Measurements from ENCODE around the gene ENPP7. TPM values are rescaled to one million over a fixed set of nuclear protein-coding genes. Genes with fewer than 3 reads are reported as not detected.
A peak's percentile ranks its signal among the peaks of the same experiment; 100 is the strongest.

ENPP7 gene
- total and polyA plus RNA-seq, 2 donors from 2014 or later: 0.94 to 3.7 TPM

DNA sequence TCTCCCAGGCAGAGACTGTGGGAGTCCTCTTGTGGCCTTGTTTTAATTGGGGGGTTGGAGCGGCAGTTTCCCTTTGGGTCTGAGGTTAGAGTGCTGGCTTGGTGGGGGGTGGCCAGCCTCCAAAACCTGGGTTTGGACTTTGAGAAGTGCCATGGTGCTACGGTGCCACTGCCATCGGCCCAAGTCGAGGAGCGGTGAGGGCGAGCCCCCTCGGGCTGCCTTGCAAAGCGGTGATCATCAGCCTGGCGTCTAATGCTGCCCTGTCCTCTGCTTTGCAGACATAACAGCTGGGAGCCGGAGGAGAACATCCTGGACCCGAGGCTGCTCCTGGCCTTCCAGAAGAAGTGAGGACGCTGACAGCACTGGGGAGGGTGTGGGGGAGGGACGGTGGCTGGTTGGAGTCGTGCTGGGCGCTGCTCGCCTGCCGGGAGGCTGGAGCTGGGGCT is 48.4 kb downstream of the ENPP7 start:
- TF ChIP-seq, protein P1, sequence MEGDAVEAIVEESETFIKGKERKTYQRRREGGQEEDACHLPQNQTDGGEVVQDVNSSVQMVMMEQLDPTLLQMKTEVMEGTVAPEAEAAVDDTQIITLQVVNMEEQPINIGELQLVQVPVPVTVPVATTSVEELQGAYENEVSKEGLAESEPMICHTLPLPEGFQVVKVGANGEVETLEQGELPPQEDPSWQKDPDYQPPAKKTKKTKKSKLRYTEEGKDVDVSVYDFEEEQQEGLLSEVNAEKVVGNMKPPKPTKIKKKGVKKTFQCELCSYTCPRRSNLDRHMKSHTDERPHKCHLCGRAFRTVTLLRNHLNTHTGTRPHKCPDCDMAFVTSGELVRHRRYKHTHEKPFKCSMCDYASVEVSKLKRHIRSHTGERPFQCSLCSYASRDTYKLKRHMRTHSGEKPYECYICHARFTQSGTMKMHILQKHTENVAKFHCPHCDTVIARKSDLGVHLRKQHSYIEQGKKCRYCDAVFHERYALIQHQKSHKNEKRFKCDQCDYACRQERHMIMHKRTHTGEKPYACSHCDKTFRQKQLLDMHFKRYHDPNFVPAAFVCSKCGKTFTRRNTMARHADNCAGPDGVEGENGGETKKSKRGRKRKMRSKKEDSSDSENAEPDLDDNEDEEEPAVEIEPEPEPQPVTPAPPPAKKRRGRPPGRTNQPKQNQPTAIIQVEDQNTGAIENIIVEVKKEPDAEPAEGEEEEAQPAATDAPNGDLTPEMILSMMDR (IDR thresholded peaks at IDR 0.05; ENCODE audit: borderline replicate concordance, extremely low read depth, insufficient read depth): no peak
- no peaks in the 10 kb centered on the region for H3K9me3 ChIP-seq (ENCODE audit: control insufficient read depth in 2 of 3, insufficient read depth in 1 of 3, low read length in 3 of 3)
- H3K27ac ChIP-seq (ENCODE audit: low read depth in 2 of 2, low read length in 2 of 2): no peak overlapping the region
- peak; percentile 31 to 73 (median 70) for DNase-seq
- no peaks in the 10 kb centered on the region for H3K27me3 ChIP-seq (ENCODE audit: control insufficient read depth, insufficient read depth, low read length)
- FAIRE-seq: no peak
- H3K9ac ChIP-seq (ENCODE audit: low read length in 3 of 3): no peak overlapping the region
- H3K36me3 ChIP-seq (ENCODE audit: control insufficient read depth in 2 of 3, insufficient read depth in 3 of 3, low read length in 3 of 3): no peaks in the 10 kb centered on the region
- peaks cover 0 to 6% (median 2%) of the 10 kb centered on the region in 3 donors for H3K4me1 ChIP-seq (ENCODE audit: control insufficient read depth in 2 of 3, insufficient read depth in 2 of 3, low read depth in 1 of 3, low read length in 3 of 3)
- intact Hi-C loops (cut with DNase I): no loop called here
- peak overlapping the region in 1 of 3 donors; percentile 51 for H3K4me3 ChIP-seq (ENCODE audit: low read length in 3 of 3)

DNA sequence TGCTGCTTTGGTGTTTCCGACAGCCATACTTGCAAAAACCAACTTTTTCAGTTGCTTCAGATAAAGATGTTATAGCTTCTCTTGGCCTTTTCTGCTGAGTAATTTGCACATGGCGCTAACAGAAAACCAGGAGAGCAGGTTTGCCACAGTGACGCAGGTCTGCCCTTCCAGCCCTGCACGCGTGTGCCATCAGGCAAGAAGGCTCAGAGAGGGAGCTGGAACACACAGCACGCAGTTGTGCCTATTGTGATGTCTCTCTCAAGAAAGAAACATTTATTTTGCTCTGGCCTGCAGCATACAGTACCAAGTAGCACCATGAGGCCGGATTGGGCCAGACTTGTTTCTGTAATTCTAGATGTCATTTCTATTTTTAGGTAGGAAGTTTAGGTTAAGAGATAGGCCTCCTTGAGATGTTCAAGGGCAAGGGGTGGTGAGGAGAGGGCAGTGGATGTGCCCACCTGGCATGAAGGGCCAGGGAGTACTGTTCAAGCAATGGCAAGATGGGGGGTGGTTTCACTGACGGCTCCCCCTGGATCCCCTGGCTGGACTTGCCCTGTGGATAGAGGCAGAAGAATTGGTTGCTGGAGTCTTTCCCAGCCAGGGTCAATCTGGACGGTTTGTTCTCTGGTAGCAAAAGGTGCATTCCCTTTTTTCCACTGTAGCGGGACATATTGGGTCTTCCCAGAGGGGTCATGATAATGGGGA is 49.1 kb downstream of the ENPP7 start:
- Histone ChIP-seq H3K27me3 (ENCODE audit: control insufficient read depth, insufficient read depth, low read length) (no peaks in the 10 kb centered on the region), H3K9me3 (ENCODE audit: control insufficient read depth in 2 of 3, insufficient read depth in 1 of 3, low read length in 3 of 3) (no peaks in the 10 kb centered on the region), H3K36me3 (ENCODE audit: control insufficient read depth in 2 of 3, insufficient read depth in 3 of 3, low read length in 3 of 3) (no peaks in the 10 kb centered on the region), H3K4me1 (ENCODE audit: control insufficient read depth in 2 of 3, insufficient read depth in 2 of 3, low read depth in 1 of 3, low read length in 3 of 3) (peaks cover 0 to 6% (median 2%) of the 10 kb centered on the region in 3 donors), H3K4me3 (ENCODE audit: low read length in 3 of 3) (no peak overlapping the region), H3K27ac (ENCODE audit: low read depth in 2 of 2, low read length in 2 of 2) (no peak overlapping the region), H3K9ac (ENCODE audit: low read length in 3 of 3) (no peak overlapping the region)
- peak in 1 of 5 donors; percentile 32 for DNase-seq
- TF ChIP-seq, protein P1 (IDR thresholded peaks at IDR 0.05; ENCODE audit: borderline replicate concordance, extremely low read depth, insufficient read depth): no peak
- FAIRE-seq: no peak
- intact Hi-C loops (cut with DNase I): no loop called here

DNA sequence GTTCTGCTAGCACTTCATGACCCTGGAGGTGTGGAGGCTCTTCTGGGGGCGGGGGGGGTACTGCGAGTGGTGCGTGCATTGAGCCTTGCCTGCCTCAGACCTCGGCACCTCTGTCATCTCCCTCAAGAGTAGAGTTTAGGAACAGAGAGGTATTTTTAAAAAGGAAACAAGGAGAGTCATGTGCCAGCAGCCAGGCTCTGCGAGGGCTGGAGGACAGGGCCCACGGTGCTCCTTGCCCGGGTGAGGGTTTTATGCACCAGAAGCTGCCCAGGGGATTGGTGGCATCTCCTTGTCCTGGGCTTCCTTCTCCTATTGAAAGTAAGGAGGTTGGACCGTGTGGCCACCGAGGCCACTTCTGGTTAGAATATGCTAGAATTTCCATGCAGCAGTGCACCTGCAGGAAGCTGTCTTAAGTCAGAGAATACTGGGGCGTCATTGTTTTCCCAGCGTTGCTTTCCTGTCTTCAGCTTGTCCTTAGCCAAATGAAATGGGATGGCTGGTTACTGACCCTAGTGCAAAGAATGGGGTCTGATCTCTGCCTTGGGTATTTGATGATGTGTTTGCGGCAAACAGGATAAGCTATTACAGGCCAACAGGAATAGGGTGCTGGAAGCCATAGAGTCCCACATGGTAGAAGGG is 50.4 kb downstream of the ENPP7 start:
- Histone ChIP-seq H3K27ac (ENCODE audit: low read depth in 2 of 2, low read length in 2 of 2) (no peak overlapping the region), H3K27me3 (ENCODE audit: control insufficient read depth, insufficient read depth, low read length) (no peaks in the 10 kb centered on the region), H3K4me1 (ENCODE audit: control insufficient read depth in 2 of 3, insufficient read depth in 2 of 3, low read depth in 1 of 3, low read length in 3 of 3) (peaks cover 0 to 6% (median 2%) of the 10 kb centered on the region in 3 donors), H3K9me3 (ENCODE audit: control insufficient read depth in 2 of 3, insufficient read depth in 1 of 3, low read length in 3 of 3) (no peaks in the 10 kb centered on the region), H3K36me3 (ENCODE audit: control insufficient read depth in 2 of 3, insufficient read depth in 3 of 3, low read length in 3 of 3) (no peaks in the 10 kb centered on the region), H3K4me3 (ENCODE audit: low read length in 3 of 3) (no peak overlapping the region), H3K9ac (ENCODE audit: low read length in 3 of 3) (no peak overlapping the region)
- peak in 1 of 5 donors; percentile 36 for DNase-seq
- FAIRE-seq: no peak
- TF ChIP-seq, protein P1 (IDR thresholded peaks at IDR 0.05; ENCODE audit: borderline replicate concordance, extremely low read depth, insufficient read depth): no peak
- intact Hi-C loops (cut with DNase I): no loop called here
